Neuronal stem cell (in vitro differentiated cells): ENCODE measurements around the gene KCNJ6.
A peak's percentile ranks its signal among the peaks of the same experiment; 100 is the strongest.

Experiments
- DNase-seq: peaks from one replicate; pipeline ENCODE4 v3.0.0-alpha.2; 2013; ENCODE audit warnings: low spot score
- H2AFZ ChIP-seq: one replicate; pipeline ENCODE4 v1.6.1; 2013; ENCODE audit warnings: mild to moderate bottlenecking, low read length, inconsistent platforms
- H2AK5ac ChIP-seq: 2 replicates; pipeline ENCODE4 v1.6.1; 2013; ENCODE audit warnings: low read depth, mild to moderate bottlenecking, inconsistent platforms, low read length, moderate library complexity, mixed read lengths
- H2BK120ac ChIP-seq: 2 replicates; pipeline ENCODE4 v1.6.1; 2013; ENCODE audit warnings: low read depth, mild to moderate bottlenecking, inconsistent platforms, low read length, moderate library complexity, mixed read lengths
- H2BK12ac ChIP-seq: one replicate; pipeline ENCODE4 v1.6.1; 2013; ENCODE audit warnings: low read length, inconsistent platforms
- H2BK15ac ChIP-seq: 2 replicates; pipeline ENCODE4 v1.6.1; 2013; ENCODE audit warnings: mild to moderate bottlenecking, low read length, inconsistent platforms, mixed read lengths
- H2BK5ac ChIP-seq: one replicate; pipeline ENCODE4 v1.6.1; 2013; ENCODE audit warnings: inconsistent platforms, mild to moderate bottlenecking, low read length, moderate library complexity
- H3K14ac ChIP-seq: one replicate; pipeline ENCODE4 v1.6.1; 2013; ENCODE audit warnings: low read length, inconsistent platforms
- H3K18ac ChIP-seq: 2 replicates; pipeline ENCODE4 v1.6.1; 2013; ENCODE audit warnings: low read length, inconsistent platforms
- H3K23ac ChIP-seq: 2 replicates; pipeline ENCODE4 v1.6.1; 2013; ENCODE audit warnings: low read depth, mild to moderate bottlenecking, mixed read lengths, low read length, inconsistent platforms; ENCODE audit not compliant: poor library complexity
- H3K27ac ChIP-seq: replicated peaks from 3 replicates; pipeline ENCODE4 v1.5.1; 2013; ENCODE audit warnings: low read length, inconsistent platforms
- H3K27me3 ChIP-seq, 3 experiments: 2 replicates each; pipeline ENCODE4 v1.6.1; 2013; ENCODE audit warnings: low read length in 3 of 3, mild to moderate bottlenecking in 2 of 3, inconsistent platforms in 1 of 3, low read depth in 1 of 3, mixed read lengths in 1 of 3, moderate library complexity in 1 of 3; ENCODE audit not compliant: control insufficient read depth in 3 of 3, insufficient read depth in 3 of 3
- H3K36me3 ChIP-seq, 2 donors: replicated peaks in 1 of 2; 2 replicates each; pipeline ENCODE4 v1.6.1; 2013; ENCODE audit warnings: low read length in 2 of 2; ENCODE audit not compliant: control insufficient read depth in 2 of 2, insufficient read depth in 2 of 2
- H3K4ac ChIP-seq: 2 replicates; pipeline ENCODE4 v1.6.1; 2013; ENCODE audit warnings: inconsistent platforms, mild to moderate bottlenecking, low read length, moderate library complexity
- H3K4me1 ChIP-seq, 2 donors: 1 replicate in 1 of 2; 2 replicates in 1 of 2; pipeline ENCODE4 v1.6.1; 2013; ENCODE audit warnings: low read length in 2 of 2, low read depth in 1 of 2; ENCODE audit not compliant: control insufficient read depth in 2 of 2, insufficient read depth in 1 of 2
- H3K4me2 ChIP-seq: one replicate; pipeline ENCODE4 v1.6.1; 2013; ENCODE audit warnings: mild to moderate bottlenecking, low read length, inconsistent platforms; ENCODE audit not compliant: insufficient read depth, poor library complexity, severe bottlenecking
- H3K4me3 ChIP-seq, 2 donors: 2 replicates each; pipeline ENCODE4 v1.5.1; 2013; ENCODE audit warnings: low read length in 2 of 2, mild to moderate bottlenecking in 2 of 2, inconsistent platforms in 1 of 2, moderate library complexity in 1 of 2
- H3K79me1 ChIP-seq: one replicate; pipeline ENCODE4 v1.6.1; 2013; ENCODE audit warnings: low read depth, mild to moderate bottlenecking, inconsistent platforms, low read length, moderate library complexity
- H3K9ac ChIP-seq: one replicate; pipeline ENCODE4 v1.6.1; 2013; ENCODE audit warnings: mild to moderate bottlenecking, low read depth, low read length, inconsistent platforms; ENCODE audit not compliant: poor library complexity
- H3K9me3 ChIP-seq, 2 donors: replicated peaks in 1 of 2; 2 replicates each; pipeline versions ENCODE3 to v1.6.1; 2013; ENCODE audit warnings: low read length in 2 of 2, mild to moderate bottlenecking in 2 of 2, inconsistent platforms in 1 of 2, low read depth in 1 of 2, mixed read lengths in 1 of 2, moderate library complexity in 1 of 2; ENCODE audit not compliant: control insufficient read depth in 2 of 2, insufficient read depth in 1 of 2
- H4K8ac ChIP-seq: one replicate; pipeline ENCODE4 v1.6.1; 2013; ENCODE audit warnings: low read depth, mild to moderate bottlenecking, inconsistent platforms, low read length, moderate library complexity
- H4K91ac ChIP-seq: one replicate; pipeline ENCODE4 v1.6.1; 2013; ENCODE audit warnings: low read length, low read depth, mild to moderate bottlenecking, inconsistent platforms; ENCODE audit not compliant: poor library complexity
- WGBS, 2 donors: extraction: QIAGEN DNeasy Blood & Tissue Kit; methylation state at CpG; one replicate each; pipeline ENCODE4 v1.1.7; 2013; ENCODE audit warnings: missing lambda C conversion rate in 2 of 2, mixed read lengths in 1 of 2; ENCODE audit not compliant: insufficient read length in 2 of 2, insufficient replicate concordance in 1 of 2; ENCODE audit errors: extremely low coverage in 2 of 2; 5-methylcytosine and 5-hydroxymethylcytosine counted together

The KCNJ6 gene

DNA sequence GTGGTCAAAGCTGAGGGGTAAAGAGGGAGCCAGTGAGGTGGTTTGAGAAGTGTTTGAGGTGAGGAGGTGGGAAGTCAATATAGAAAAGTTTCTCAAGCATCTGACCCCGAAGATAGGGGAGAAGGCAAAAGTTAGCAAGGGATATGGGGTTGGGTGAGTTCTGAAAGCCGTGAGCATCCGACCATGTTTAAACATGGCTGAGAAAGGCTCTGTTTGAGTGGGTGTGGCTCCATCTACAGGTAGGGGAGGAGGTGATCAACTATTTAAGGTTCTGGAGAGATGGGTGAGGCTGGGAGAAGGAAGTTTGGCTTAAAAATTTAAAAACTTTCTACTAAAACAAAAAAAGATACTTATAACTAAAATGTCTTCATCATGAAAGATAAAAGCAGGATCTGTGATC, 273.8 kb downstream of the KCNJ6 start:
- Histone ChIP-seq H4K91ac (no peak overlapping the region), H2BK12ac (no peak overlapping the region), H3K79me1 (no peaks in the 10 kb centered on the region), H2BK15ac (no peak overlapping the region), H2AK5ac (no peak overlapping the region), H3K27me3 (no peaks in the 10 kb centered on the region), H3K4me3 (no peak overlapping the region), H3K4me1 (peaks cover 0 to 4% of the 10 kb centered on the region in 2 donors), H4K8ac (no peak overlapping the region), H3K4me2 (no peak overlapping the region), H3K18ac (no peak overlapping the region), H2BK5ac (no peak overlapping the region), H3K4ac (no peak overlapping the region), H2BK120ac (no peak overlapping the region), H3K14ac (no peak overlapping the region), H3K9ac (no peak overlapping the region), H3K23ac (no peak overlapping the region), H2AFZ (peak overlapping the region; percentile 68), H3K36me3 (no peaks in the 10 kb centered on the region), H3K9me3 (no peaks in the 10 kb centered on the region), H3K27ac (no peak overlapping the region)
- DNase-seq: no peak
- no CpG with 5 or more reads among the region's 3 CpGs for WGBS, 2 donors

DNA sequence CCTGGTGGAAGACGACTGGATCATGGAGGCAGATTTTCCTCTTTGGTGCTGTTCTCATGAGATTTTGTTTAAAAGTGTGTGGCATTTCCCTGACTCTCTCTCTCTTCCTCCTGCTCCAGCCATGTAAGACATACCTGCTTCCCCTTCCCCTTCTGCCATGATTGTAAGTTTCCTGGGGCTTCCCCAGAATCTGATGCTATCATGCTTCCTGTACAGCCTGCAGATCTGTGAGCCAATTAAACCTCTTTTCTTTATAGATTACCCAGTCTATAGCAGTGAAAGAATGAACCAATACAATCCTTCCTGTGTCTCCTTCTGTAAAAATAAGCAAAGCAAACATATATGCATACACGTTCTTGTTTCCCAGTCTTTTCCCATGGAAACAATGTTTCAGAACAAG, 276.5 kb downstream of the KCNJ6 start:
- no peak overlapping the region for H3K4ac ChIP-seq
- no peaks in the 10 kb centered on the region for H3K9me3 ChIP-seq

DNA sequence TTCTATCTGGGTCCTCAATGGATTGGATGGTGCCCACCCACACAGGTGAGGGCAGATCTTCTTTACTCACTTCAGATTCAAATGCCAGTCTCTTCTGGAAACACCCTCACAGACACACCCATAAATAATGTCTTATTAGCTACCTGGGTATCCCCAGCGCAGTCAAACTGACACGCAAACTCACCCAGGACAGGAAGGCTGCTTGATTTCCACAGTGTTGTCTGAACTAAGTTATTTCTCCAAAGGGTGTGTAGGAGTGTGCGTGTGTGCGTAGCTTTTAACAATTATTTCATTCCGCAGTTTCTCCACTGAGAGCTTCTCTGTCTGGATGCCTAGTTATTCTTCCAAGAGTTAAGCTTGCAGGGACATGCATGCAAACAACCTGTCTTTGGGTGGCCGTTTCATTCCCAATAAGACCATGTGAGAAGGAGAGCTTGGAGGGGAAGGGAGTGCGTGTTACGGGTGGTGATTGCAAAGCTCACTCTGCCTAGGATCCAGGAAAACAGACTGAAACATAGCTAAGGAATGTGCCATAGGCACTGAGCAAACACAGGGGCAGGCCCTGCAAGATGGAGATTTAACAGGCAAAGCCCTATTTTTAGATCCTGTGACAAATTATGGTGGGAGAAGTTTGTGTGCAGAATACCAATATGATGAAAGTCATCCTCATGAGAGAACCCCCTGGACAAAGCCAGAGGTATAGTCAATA, 280.0 kb downstream of the KCNJ6 start:
- H2BK120ac ChIP-seq: no peak overlapping the region
- no peak for DNase-seq
- H3K9me3 ChIP-seq: peaks cover 3 to 14% of the 10 kb centered on the region in 2 donors
- no peak overlapping the region for H3K4me2 ChIP-seq
- no peak overlapping the region for H3K27ac ChIP-seq
- H3K4ac ChIP-seq: no peak overlapping the region
- H2BK5ac ChIP-seq: no peak overlapping the region
- no peak overlapping the region for H3K14ac ChIP-seq
- peak overlapping the region; percentile 43 for H2AFZ ChIP-seq
- WGBS, 2 donors: no CpG with 5 or more reads among the region's 8 CpGs
- H3K79me1 ChIP-seq: no peaks in the 10 kb centered on the region
- H3K4me1 ChIP-seq: peaks cover 4% of the 10 kb centered on the region in 2 donors
- H4K8ac ChIP-seq: no peak overlapping the region
- H3K4me3 ChIP-seq: no peak overlapping the region
- H3K23ac ChIP-seq: no peak overlapping the region
- H3K36me3 ChIP-seq: no peaks in the 10 kb centered on the region
- no peak overlapping the region for H2AK5ac ChIP-seq
- H4K91ac ChIP-seq: no peak overlapping the region
- no peaks in the 10 kb centered on the region for H3K27me3 ChIP-seq
- no peak overlapping the region for H2BK15ac ChIP-seq
- no peak overlapping the region for H3K9ac ChIP-seq
- H3K18ac ChIP-seq: no peak overlapping the region
- H2BK12ac ChIP-seq: no peak overlapping the region

More for the DNA sequence above, 276.5 kb downstream of the KCNJ6 start:
- Histone ChIP-seq H3K36me3 (no peaks in the 10 kb centered on the region), H3K9ac (no peak overlapping the region), H2BK12ac (no peak overlapping the region), H2AK5ac (no peak overlapping the region), H3K18ac (no peak overlapping the region), H3K27ac (no peak overlapping the region), H2AFZ (no peak overlapping the region), H4K91ac (no peak overlapping the region), H2BK120ac (no peak overlapping the region), H3K79me1 (no peaks in the 10 kb centered on the region), H3K27me3 (no peaks in the 10 kb centered on the region), H2BK15ac (no peak overlapping the region), H3K14ac (no peak overlapping the region), H2BK5ac (no peak overlapping the region), H3K4me3 (no peak overlapping the region), H3K23ac (no peak overlapping the region), H3K4me1 (peaks cover 0 to 4% of the 10 kb centered on the region in 2 donors), H3K4me2 (no peak overlapping the region), H4K8ac (no peak overlapping the region)
- no CpG with 5 or more reads among the region's 2 CpGs for WGBS, 2 donors
- DNase-seq: no peak

DNA sequence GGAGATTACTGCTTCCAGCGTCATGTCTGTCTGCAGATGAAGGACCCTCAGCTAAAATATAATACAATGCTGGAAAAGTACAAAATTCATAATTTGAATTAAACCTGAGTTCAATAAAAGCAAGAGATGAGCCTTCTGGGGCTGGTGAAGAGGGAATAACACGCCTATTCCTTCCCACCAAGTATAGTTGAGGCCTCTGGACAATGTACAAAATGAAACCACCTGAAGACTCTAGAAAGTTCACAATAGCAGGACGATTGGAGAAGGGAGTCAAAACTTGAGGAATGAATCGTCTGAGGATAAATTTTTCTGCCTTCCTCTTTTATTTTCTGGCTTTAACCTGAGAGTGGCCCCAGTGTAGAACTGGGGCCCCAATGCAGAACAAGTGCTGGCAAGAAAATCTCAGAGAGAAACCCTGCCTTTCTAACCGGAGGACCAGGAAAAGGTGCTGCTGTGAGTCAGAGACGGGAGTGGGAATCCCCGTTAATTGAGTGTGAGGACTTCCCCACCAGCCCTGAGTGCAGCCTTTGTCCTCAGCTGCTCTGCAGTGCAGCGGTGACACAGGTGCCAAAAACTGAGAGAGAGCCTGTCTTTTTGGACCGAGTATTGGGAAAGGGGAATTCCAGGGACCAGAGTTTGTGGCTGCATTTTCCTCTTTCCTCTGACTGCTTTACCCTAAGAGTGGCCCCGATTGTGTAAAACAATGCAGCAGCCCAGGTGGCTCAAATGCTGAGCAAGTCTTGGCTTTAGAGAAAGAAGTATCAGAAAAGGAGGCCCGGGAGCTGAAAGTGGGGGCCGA, 284.7 kb downstream of the KCNJ6 start:
- Histone ChIP-seq H2BK5ac (peak overlapping the region; percentile 47), H4K91ac (no peak overlapping the region), H3K4me3 (no peak overlapping the region)

More for the DNA sequence above, 284.7 kb downstream of the KCNJ6 start:
- Histone ChIP-seq H3K4me2 (peak overlapping the region; percentile 34), H2BK12ac (no peak overlapping the region), H2AFZ (peak overlapping the region; percentile 86), H3K4ac (no peak overlapping the region), H3K9me3 (peaks cover 3 to 27% of the 10 kb centered on the region in 2 donors), H3K9ac (no peak overlapping the region), H3K14ac (no peak overlapping the region), H3K18ac (peak overlapping the region; percentile 58), H3K27me3 (no peaks in the 10 kb centered on the region), H3K36me3 (no peaks in the 10 kb centered on the region), H3K27ac (peak overlapping the region; percentile 94), H2BK120ac (no peak overlapping the region), H4K8ac (no peak overlapping the region), H3K79me1 (no peaks in the 10 kb centered on the region), H2AK5ac (no peak overlapping the region), H3K23ac (no peak overlapping the region), H3K4me1 (peaks cover 4 to 9% of the 10 kb centered on the region in 2 donors), H2BK15ac (no peak overlapping the region)
- peak; percentile 27 for DNase-seq
- no CpG with 5 or more reads among the region's 12 CpGs for WGBS, 2 donors
